ENCODE data around the gene KCNQ1OT1.

Gene KCNQ1OT1

DNA sequence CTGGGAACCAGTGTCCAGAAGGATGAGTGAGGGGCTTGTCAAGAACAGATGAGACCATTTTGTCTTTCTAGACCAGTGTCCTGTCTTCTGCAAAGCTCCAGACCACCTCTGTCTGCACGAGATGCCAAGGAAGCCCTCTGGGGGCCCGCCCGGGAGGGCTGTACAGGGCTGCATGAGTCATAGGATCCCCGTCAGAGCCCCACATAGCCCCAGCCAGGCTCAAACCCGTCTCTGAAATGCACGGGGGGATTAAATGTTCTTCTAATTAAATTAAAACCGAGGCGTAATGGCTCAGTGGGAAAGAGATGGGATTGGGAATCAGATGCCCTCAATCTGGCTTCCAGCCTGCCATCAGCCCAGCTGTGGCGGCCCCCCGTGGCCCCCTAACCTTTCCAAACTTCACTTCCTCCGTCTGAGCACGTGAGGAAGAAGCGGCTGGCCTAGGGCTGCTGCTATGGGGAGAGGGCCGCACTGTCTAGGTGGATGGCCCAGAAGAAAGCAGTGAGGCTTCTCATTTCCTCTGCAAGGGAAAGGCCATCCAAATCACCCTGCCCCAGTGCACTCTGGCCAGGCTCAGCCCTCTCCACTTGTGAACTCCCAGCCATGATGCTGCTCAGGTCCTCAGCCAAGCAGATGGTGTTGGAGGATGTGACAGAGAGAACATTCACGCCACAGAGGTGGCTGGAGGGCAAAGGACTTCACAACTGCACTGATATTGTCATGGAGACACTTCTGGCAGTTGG is 32.8 kb downstream of the KCNQ1OT1 start:
- Histone ChIP-seq H3K9ac (ENCODE audit: low read depth in 1 of 2, low read length in 2 of 2) (no peak overlapping the region), H3K27me3 (ENCODE audit: control insufficient read depth in 1 of 2, insufficient read depth in 2 of 2, low read length in 2 of 2) (no peaks in the 10 kb centered on the region), H3K27ac (ENCODE audit: low read depth, low read length) (no peak overlapping the region), H3K4me3 (ENCODE audit: low read depth in 1 of 2, low read length in 2 of 2) (no peak overlapping the region), H3K4me1 (ENCODE audit: control insufficient read depth in 1 of 2, insufficient read depth in 2 of 2, low read length in 2 of 2) (no peaks in the 10 kb centered on the region), H3K9me3 (ENCODE audit: control insufficient read depth in 1 of 2, low read length in 2 of 2) (no peaks in the 10 kb centered on the region), H3K36me3 (ENCODE audit: control insufficient read depth in 1 of 2, insufficient read depth in 2 of 2, low read length in 2 of 2) (peaks cover 4 to 35% of the 10 kb centered on the region in 2 donors)

DNA sequence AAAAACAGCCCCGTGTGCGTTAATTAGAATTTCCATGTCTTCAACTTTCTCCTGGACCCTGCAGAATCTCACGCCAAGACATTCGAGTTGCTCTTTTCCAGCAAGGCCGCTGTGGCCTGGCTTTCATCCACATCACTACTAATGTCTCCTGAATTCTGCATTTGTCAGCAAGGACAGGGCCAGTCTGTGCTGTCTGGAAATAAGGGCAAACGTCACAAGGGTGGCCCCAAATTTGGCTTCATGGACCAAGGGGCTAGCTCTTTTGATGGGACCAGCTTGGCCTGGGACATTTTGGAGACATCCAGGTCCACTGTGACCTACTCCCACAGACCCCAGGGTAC is 33.4 kb downstream of the KCNQ1OT1 start:
- Histone ChIP-seq H3K36me3 (ENCODE audit: control insufficient read depth in 1 of 2, insufficient read depth in 2 of 2, low read length in 2 of 2) (peaks cover 6 to 39% of the 10 kb centered on the region in 2 donors), H3K9me3 (ENCODE audit: control insufficient read depth in 1 of 2, low read length in 2 of 2) (no peaks in the 10 kb centered on the region), H3K9ac (ENCODE audit: low read depth in 1 of 2, low read length in 2 of 2) (no peak overlapping the region), H3K4me1 (ENCODE audit: control insufficient read depth in 1 of 2, insufficient read depth in 2 of 2, low read length in 2 of 2) (no peaks in the 10 kb centered on the region), H3K27ac (ENCODE audit: low read depth, low read length) (no peak overlapping the region), H3K4me3 (ENCODE audit: low read depth in 1 of 2, low read length in 2 of 2) (no peak overlapping the region), H3K27me3 (ENCODE audit: control insufficient read depth in 1 of 2, insufficient read depth in 2 of 2, low read length in 2 of 2) (no peaks in the 10 kb centered on the region)

DNA sequence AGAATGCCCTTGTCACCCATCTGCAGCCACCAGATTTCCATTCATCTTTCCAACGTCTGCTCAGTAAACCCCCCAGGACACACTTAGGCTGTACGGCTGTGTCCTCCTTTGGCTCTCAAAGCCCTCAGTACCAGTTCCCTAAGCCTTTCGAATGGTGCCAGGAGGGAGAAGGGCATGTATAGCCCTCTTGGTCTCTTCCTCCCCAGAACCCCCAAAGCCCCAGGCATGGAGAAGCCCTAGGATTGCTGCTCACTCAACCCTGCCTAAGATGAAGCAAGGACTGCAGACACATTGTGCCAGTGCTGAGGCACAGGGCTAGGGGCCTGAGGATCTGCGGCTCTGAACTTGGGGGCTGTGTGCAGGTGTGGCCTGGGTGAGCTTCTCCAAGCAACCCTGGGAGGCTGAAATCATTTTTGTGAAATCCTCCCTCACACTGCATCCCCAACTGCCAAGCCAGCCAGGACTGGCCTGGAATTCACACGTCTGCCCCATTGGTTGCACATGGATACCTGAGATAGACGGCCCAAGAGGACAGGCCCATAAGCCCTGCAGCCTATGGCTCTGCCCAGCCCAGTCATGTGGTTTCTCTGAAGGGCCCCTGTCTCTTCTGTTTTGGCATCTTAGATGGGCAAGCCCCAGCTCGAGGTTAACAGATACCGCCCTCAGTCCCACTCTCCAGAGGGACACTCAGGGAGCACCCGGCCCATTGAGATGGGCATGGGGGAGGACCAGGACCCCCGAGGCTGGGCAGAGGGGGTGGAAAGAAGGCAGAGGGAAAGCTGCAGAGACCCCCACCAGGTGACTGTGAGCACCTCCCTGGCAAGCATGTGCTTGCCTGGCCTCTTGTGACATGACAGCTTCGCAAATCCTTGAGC is 34.0 kb downstream of the KCNQ1OT1 start:
- Histone ChIP-seq H3K4me3 (ENCODE audit: low read depth in 1 of 2, low read length in 2 of 2) (no peak overlapping the region), H3K27me3 (ENCODE audit: control insufficient read depth in 1 of 2, insufficient read depth in 2 of 2, low read length in 2 of 2) (no peaks in the 10 kb centered on the region), H3K9me3 (ENCODE audit: control insufficient read depth in 1 of 2, low read length in 2 of 2) (peaks cover 2% of the 10 kb centered on the region in 2 donors), H3K4me1 (ENCODE audit: control insufficient read depth in 1 of 2, insufficient read depth in 2 of 2, low read length in 2 of 2) (no peaks in the 10 kb centered on the region), H3K27ac (ENCODE audit: low read depth, low read length) (no peak overlapping the region), H3K9ac (ENCODE audit: low read depth in 1 of 2, low read length in 2 of 2) (no peak overlapping the region), H3K36me3 (ENCODE audit: control insufficient read depth in 1 of 2, insufficient read depth in 2 of 2, low read length in 2 of 2) (peaks cover 9 to 39% of the 10 kb centered on the region in 2 donors)

DNA sequence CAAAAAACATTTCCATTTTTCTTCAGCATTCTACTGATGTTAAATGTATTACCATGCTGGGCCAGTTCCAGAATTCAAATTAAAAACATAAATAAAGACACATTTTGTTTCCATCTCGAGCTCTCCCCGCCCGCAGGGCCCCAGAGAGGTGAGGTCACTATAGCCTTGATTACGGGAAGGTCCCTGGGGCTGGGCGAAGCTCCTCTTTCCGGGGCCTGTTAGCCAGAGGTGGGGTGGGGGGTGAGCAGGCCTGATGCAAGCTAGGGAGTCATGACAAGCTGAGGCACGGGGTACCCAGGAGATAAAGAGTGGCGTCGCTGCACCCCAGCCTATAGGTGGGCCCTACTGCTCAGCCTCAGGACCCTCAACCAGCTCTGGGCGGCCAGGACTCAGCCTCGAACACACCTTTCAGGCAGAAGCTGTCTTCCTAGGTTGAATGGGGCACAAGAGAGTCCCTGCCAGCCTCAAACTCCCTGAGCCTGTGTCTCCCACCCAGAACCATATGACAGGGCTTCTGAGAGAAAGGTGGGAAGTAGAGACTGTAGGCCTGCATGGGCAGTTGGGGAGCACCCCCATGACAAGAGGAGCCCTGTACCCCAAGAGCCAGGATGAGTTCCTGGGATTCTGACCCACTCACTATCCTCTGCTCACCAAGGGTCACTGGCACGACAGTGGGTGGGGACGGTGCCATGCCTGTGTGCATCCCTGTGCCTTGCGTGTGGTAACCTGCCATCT is 34.8 kb downstream of the KCNQ1OT1 start:
- H3K4me3 ChIP-seq (ENCODE audit: low read depth in 1 of 2, low read length in 2 of 2): no peak overlapping the region
- H3K4me1 ChIP-seq (ENCODE audit: control insufficient read depth in 1 of 2, insufficient read depth in 2 of 2, low read length in 2 of 2): no peaks in the 10 kb centered on the region
- H3K9ac ChIP-seq (ENCODE audit: low read depth in 1 of 2, low read length in 2 of 2): no peak overlapping the region
- no peaks in the 10 kb centered on the region for H3K27me3 ChIP-seq (ENCODE audit: control insufficient read depth in 1 of 2, insufficient read depth in 2 of 2, low read length in 2 of 2)
- peaks cover 8 to 10% of the 10 kb centered on the region in 2 donors for H3K9me3 ChIP-seq (ENCODE audit: control insufficient read depth in 1 of 2, low read length in 2 of 2)
- H3K36me3 ChIP-seq (ENCODE audit: control insufficient read depth in 1 of 2, insufficient read depth in 2 of 2, low read length in 2 of 2): peaks cover 14 to 39% of the 10 kb centered on the region in 2 donors
- no peak overlapping the region for H3K27ac ChIP-seq (ENCODE audit: low read depth, low read length)

DNA sequence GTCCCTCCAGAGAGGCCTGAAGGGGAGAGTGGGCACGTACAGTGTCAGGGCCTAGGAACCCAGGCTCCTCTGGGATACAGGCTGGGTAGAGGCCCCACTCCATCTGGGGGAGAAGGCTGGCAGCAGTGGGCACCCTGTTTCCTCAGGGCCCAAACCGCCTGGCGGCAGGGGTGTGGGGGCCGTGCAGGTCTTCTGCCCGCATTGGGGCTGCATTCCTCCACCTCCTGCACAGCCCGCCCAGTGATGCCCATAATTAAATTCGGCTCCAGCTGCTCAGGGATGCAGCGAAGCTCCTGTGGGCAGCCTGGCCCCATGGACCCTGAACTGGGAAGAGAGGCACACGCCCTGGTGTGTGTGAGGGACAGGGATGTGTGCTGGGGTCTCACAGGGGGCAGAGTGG is 35.4 kb downstream of the KCNQ1OT1 start:
- H3K9me3 ChIP-seq (ENCODE audit: control insufficient read depth in 1 of 2, low read length in 2 of 2): peaks cover 8 to 14% of the 10 kb centered on the region in 2 donors
- no peak overlapping the region for H3K9ac ChIP-seq (ENCODE audit: low read depth in 1 of 2, low read length in 2 of 2)
- no peak overlapping the region for H3K4me3 ChIP-seq (ENCODE audit: low read depth in 1 of 2, low read length in 2 of 2)
- H3K27ac ChIP-seq (ENCODE audit: low read depth, low read length): no peak overlapping the region
- H3K36me3 ChIP-seq (ENCODE audit: control insufficient read depth in 1 of 2, insufficient read depth in 2 of 2, low read length in 2 of 2): peaks cover 14 to 35% of the 10 kb centered on the region in 2 donors
- no peaks in the 10 kb centered on the region for H3K27me3 ChIP-seq (ENCODE audit: control insufficient read depth in 1 of 2, insufficient read depth in 2 of 2, low read length in 2 of 2)
- H3K4me1 ChIP-seq (ENCODE audit: control insufficient read depth in 1 of 2, insufficient read depth in 2 of 2, low read length in 2 of 2): no peaks in the 10 kb centered on the region

DNA sequence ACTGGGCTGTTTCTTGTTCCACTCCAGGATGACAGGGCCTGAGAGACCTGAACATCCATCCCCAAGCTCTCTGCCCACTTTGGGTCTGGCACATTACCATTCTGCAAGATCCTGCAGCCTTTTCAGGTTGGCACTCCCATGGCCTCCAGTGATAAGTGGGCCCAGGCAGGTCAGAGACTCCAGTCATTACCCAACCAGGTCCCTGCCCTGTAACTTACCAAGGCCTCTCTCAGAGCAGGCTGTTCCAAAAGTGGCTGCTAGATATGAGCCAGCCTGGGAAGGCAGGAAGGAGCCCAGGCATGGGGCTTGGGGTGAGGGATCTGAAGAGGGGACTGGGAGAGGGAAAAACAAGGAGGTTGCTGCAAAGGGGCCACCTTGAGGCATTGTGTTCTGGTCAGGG is 35.9 kb downstream of the KCNQ1OT1 start:
- H3K36me3 ChIP-seq (ENCODE audit: control insufficient read depth in 1 of 2, insufficient read depth in 2 of 2, low read length in 2 of 2): peaks cover 14 to 35% of the 10 kb centered on the region in 2 donors
- H3K4me1 ChIP-seq (ENCODE audit: control insufficient read depth in 1 of 2, insufficient read depth in 2 of 2, low read length in 2 of 2): no peaks in the 10 kb centered on the region

DNA sequence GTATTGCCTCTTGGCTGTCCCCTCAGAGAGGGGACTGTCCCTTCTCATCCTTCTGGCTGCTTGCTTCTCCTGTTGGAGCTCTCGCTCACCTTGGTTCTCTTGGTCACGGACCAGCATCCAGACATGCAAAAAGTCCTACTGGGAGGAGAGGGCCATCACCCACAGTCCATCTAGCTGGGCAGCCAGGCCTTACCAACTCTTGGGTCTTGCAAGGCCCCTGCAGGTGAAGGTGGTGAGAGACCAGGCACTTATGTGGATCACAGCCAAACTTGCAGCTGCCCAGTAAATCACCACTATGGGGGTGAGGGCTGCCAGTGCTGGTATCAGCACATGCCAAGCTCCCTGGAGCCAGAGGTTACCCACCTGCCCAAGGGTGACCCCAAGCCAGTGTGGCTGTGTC is 36.3 kb downstream of the KCNQ1OT1 start:
- Histone ChIP-seq H3K27ac (ENCODE audit: low read depth, low read length) (no peak overlapping the region), H3K27me3 (ENCODE audit: control insufficient read depth in 1 of 2, insufficient read depth in 2 of 2, low read length in 2 of 2) (no peaks in the 10 kb centered on the region), H3K9ac (ENCODE audit: low read depth in 1 of 2, low read length in 2 of 2) (no peak overlapping the region), H3K36me3 (ENCODE audit: control insufficient read depth in 1 of 2, insufficient read depth in 2 of 2, low read length in 2 of 2) (peaks cover 14 to 35% of the 10 kb centered on the region in 2 donors), H3K4me1 (ENCODE audit: control insufficient read depth in 1 of 2, insufficient read depth in 2 of 2, low read length in 2 of 2) (no peaks in the 10 kb centered on the region), H3K9me3 (ENCODE audit: control insufficient read depth in 1 of 2, low read length in 2 of 2) (peaks cover 8 to 14% of the 10 kb centered on the region in 2 donors), H3K4me3 (ENCODE audit: low read depth in 1 of 2, low read length in 2 of 2) (no peak overlapping the region)

More for the DNA sequence above, 35.9 kb downstream of the KCNQ1OT1 start:
- H3K27ac ChIP-seq (ENCODE audit: low read depth, low read length): no peak overlapping the region
- H3K27me3 ChIP-seq (ENCODE audit: control insufficient read depth in 1 of 2, insufficient read depth in 2 of 2, low read length in 2 of 2): no peaks in the 10 kb centered on the region
- H3K9ac ChIP-seq (ENCODE audit: low read depth in 1 of 2, low read length in 2 of 2): no peak overlapping the region
- no peak overlapping the region for H3K4me3 ChIP-seq (ENCODE audit: low read depth in 1 of 2, low read length in 2 of 2)
- peaks cover 8 to 14% of the 10 kb centered on the region in 2 donors for H3K9me3 ChIP-seq (ENCODE audit: control insufficient read depth in 1 of 2, low read length in 2 of 2)

DNA sequence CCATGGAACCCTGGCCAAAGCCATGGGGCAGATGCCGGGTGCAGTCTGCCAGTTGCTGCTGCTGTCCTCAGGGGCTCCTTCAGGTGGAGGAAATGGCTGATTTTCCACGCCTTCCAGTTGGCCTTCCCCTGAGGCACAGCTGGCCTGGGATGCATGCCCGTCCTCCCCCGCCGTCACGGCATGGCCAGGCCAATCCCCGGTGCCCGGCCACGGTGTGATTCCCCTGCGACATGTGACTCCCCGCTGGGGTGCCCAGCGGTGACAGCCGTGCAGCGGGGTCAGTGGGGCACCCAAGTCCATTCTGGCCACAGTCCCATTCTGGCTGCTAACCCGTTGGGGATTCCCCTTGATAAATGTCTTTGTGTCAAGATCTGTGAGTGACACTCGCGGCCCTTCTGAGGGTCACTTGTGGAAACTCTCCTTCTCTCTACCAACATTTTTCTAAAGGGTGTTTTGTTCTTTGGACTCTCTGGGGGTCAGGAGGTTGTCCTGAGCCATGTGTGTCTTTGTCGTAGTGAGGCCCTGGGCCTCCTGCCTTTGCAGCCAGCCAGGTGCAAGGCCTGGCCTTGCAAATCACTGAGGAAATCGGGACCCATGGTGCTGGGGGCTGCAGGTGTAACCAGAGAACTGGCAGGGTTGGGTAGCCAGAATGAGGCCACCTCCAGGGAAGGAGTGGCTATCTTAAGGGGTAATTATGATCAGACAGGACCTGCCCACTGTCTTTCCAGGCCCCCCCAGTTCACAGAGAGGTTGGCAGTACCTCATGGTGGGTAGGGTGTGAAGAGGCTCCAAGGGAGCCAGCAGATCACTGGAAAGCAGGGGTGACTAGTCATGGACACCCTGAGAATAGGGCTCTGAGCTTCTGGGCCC is 37.1 kb downstream of the KCNQ1OT1 start:
- H3K4me1 ChIP-seq (ENCODE audit: control insufficient read depth in 1 of 2, insufficient read depth in 2 of 2, low read length in 2 of 2): no peaks in the 10 kb centered on the region
- no peak overlapping the region for H3K27ac ChIP-seq (ENCODE audit: low read depth, low read length)
- peaks cover 10 to 30% of the 10 kb centered on the region in 2 donors for H3K36me3 ChIP-seq (ENCODE audit: control insufficient read depth in 1 of 2, insufficient read depth in 2 of 2, low read length in 2 of 2)
- no peak overlapping the region for H3K4me3 ChIP-seq (ENCODE audit: low read depth in 1 of 2, low read length in 2 of 2)
- peaks cover 8 to 14% of the 10 kb centered on the region in 2 donors for H3K9me3 ChIP-seq (ENCODE audit: control insufficient read depth in 1 of 2, low read length in 2 of 2)
- H3K9ac ChIP-seq (ENCODE audit: low read depth in 1 of 2, low read length in 2 of 2): no peak overlapping the region
- no peaks in the 10 kb centered on the region for H3K27me3 ChIP-seq (ENCODE audit: control insufficient read depth in 1 of 2, insufficient read depth in 2 of 2, low read length in 2 of 2)

DNA sequence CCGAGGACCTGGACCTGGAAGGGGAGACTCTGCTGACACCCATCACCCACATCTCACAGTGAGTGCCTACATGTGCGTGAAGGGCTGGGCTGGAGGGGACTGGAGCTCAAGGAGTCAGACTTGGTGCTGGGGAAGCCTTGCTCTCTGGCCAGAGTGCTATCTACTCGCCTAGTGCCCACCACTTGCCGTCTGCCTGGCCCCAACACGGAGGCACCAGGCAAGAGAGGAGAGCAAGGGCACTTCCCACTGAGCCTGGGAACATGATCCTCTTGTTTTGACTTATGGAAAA is 37.8 kb downstream of the KCNQ1OT1 start:
- no peaks in the 10 kb centered on the region for H3K4me1 ChIP-seq (ENCODE audit: control insufficient read depth in 1 of 2, insufficient read depth in 2 of 2, low read length in 2 of 2)
- no peak overlapping the region for H3K27ac ChIP-seq (ENCODE audit: low read depth, low read length)
- peaks cover 8 to 14% of the 10 kb centered on the region in 2 donors for H3K9me3 ChIP-seq (ENCODE audit: control insufficient read depth in 1 of 2, low read length in 2 of 2)
- H3K27me3 ChIP-seq (ENCODE audit: control insufficient read depth in 1 of 2, insufficient read depth in 2 of 2, low read length in 2 of 2): no peaks in the 10 kb centered on the region
- H3K9ac ChIP-seq (ENCODE audit: low read depth in 1 of 2, low read length in 2 of 2): no peak overlapping the region
- H3K4me3 ChIP-seq (ENCODE audit: low read depth in 1 of 2, low read length in 2 of 2): no peak overlapping the region
- H3K36me3 ChIP-seq (ENCODE audit: control insufficient read depth in 1 of 2, insufficient read depth in 2 of 2, low read length in 2 of 2): peaks cover 10 to 30% of the 10 kb centered on the region in 2 donors

Measured in duodenal mucosa (tissue), 2 donors.